ENCODE data around the gene PDHA2. TPM values are rescaled to one million over a fixed set of nuclear protein-coding genes. Genes with fewer than 3 reads are reported as not detected.
"Not testable (repeated sequence)": the region's sequence is repeated elsewhere in the genome, so short reads cannot be mapped to it uniquely, and the experiment has no call there.

The PDHA2 gene
- total RNA-seq, 3 donors from 2014 or later = not detected

DNA sequence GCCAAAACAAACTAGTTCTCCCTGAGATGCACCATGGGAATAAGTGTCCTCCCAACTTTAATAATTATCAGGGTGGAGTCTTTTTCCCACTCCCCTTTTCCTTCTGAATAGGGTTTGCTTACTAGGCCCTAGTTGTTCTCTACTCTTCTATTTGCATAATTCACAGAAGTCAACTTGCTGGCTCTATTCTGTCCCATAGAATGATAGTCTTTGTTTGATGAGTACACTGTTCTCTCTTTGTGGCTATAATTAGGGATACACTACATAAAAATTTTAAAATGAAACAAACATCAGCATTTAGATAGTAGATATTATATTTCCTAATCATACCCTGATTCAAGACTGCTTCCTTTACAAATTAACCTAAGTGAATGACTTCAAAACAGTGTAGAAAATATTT is 10.3 kb downstream of the PDHA2 start:
- no peak overlapping the region for H3K4me3 ChIP-seq
- no peak for DNase-seq
- H3K9me3 ChIP-seq = no peaks in the 10 kb centered on the region
- no peaks in the 10 kb centered on the region for H3K36me3 ChIP-seq (ENCODE audit: low read depth)
- H3K4me1 ChIP-seq (ENCODE audit: low read depth) = no peaks in the 10 kb centered on the region
- ATAC-seq = no peak
- TF ChIP-seq, protein P1, sequence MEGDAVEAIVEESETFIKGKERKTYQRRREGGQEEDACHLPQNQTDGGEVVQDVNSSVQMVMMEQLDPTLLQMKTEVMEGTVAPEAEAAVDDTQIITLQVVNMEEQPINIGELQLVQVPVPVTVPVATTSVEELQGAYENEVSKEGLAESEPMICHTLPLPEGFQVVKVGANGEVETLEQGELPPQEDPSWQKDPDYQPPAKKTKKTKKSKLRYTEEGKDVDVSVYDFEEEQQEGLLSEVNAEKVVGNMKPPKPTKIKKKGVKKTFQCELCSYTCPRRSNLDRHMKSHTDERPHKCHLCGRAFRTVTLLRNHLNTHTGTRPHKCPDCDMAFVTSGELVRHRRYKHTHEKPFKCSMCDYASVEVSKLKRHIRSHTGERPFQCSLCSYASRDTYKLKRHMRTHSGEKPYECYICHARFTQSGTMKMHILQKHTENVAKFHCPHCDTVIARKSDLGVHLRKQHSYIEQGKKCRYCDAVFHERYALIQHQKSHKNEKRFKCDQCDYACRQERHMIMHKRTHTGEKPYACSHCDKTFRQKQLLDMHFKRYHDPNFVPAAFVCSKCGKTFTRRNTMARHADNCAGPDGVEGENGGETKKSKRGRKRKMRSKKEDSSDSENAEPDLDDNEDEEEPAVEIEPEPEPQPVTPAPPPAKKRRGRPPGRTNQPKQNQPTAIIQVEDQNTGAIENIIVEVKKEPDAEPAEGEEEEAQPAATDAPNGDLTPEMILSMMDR (IDR thresholded peaks at IDR 0.05) = no peak
- intact Hi-C loops (cut with DNase I, micrococcal nuclease) = no loop called here

DNA sequence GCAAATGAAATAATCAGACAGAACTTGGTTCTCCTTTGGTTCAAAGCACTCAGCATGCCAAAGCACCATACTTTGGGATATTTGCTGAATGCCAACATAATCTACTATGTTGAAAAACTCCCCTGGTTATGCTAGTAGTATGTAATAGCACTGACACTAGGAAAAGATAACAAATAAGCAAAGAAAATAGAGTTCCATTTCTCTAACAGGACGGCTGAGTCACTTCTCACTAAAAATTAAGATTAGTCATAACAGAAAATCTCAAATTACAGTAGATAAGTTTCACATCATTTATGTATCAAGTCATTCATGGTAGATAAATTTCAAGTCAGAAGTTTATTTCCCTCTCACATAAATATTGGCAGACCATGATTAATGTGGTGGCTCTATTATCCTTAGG is 17.9 kb downstream of the PDHA2 start:
- H3K4me3 ChIP-seq = no peak overlapping the region
- intact Hi-C loops (cut with DNase I, micrococcal nuclease) = no loop called here
- H3K9me3 ChIP-seq = no peaks in the 10 kb centered on the region
- TF ChIP-seq, protein P1 (IDR thresholded peaks at IDR 0.05) = no peak
- DNase-seq (no peak), ATAC-seq (no peak)
- H3K4me1 ChIP-seq (ENCODE audit: low read depth) = no peaks in the 10 kb centered on the region
- no peaks in the 10 kb centered on the region for H3K36me3 ChIP-seq (ENCODE audit: low read depth)

DNA sequence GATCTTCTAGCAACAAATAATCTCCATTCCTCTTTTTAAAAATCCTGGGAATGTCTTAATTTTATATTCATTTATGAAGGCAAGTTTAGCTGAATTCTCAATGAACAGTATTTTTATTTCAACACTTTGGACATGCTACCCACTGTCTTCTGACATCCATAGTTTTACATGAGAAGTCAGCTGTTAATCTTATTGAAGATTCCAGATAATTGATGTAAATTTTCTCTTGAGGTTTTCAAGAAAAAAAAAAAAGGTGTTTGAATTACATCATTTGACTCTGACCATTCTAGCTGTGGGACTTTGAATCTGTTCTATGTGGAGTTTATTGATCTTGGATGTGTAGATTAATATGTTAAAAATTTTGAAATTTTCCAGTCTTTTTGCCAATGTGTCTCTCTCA is 28.0 kb downstream of the PDHA2 start:
- H3K4me1 ChIP-seq (ENCODE audit: low read depth) = no peaks in the 10 kb centered on the region
- H3K9me3 ChIP-seq = peaks cover 33% of the 10 kb centered on the region
- TF ChIP-seq, protein P1 (IDR thresholded peaks at IDR 0.05) = no peak
- H3K4me3 ChIP-seq = no peak overlapping the region
- intact Hi-C loops (cut with DNase I, micrococcal nuclease) = no loop called here
- H3K36me3 ChIP-seq (ENCODE audit: low read depth) = no peaks in the 10 kb centered on the region
- ATAC-seq (no peak), DNase-seq (no peak)

DNA sequence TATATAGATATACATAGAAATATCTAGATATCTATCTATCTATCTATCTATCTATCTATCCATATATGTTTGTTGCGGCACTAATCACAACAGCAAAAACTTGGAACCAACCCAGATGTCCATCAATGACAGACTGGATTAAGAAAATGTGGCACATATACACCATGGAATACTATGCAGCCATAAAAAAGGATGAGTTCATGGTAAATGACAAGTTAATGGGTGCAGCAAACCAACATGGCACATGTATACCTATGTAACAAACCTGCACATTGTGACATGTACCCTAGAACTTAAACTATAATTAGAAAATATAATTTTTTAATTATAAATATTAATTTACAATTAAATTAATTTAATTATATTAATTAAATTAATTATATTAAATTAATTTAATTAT is 29.5 kb downstream of the PDHA2 start:
- ATAC-seq; intact Hi-C loops (cut with DNase I, micrococcal nuclease); H3K4me3 ChIP-seq; H3K4me1 ChIP-seq (ENCODE audit: low read depth); H3K36me3 ChIP-seq (ENCODE audit: low read depth); DNase-seq: not testable (repeated sequence)
- H3K9me3 ChIP-seq = peaks cover 33% of the 10 kb centered on the region

DNA sequence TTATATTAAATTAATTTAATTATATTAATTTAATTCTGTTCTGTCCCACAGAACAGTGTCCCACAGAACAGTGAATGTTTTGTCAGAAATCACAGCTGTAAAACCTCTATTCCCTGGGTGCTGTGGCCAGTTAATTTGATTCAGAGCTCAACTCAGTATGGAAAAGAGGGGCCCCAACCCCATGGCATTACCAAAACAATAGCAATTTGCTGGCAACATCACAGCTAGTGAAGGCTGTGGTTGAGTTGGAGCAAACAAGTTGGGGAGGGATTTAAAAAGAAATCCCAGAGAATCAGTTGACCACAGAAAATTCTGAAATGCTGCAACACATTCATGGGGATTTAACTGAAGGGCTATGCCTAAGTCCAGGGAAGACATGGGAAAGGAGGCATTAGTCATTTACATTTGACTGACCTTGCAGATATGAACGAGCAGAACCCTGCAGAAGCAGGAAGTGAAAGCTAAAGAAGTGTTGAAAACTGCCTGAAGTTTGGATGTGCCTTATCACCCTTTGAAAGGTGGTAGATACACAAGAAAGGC is 30.1 kb downstream of the PDHA2 start:
- Histone ChIP-seq H3K4me1 (ENCODE audit: low read depth) (no peaks in the 10 kb centered on the region), H3K9me3 (peaks cover 33% of the 10 kb centered on the region), H3K36me3 (ENCODE audit: low read depth) (no peaks in the 10 kb centered on the region), H3K4me3 (no peak overlapping the region)
- ATAC-seq (no peak), DNase-seq (no peak)
- intact Hi-C loops (cut with DNase I, micrococcal nuclease) = no loop called here
- TF ChIP-seq, protein P1 (IDR thresholded peaks at IDR 0.05) = no peak

DNA sequence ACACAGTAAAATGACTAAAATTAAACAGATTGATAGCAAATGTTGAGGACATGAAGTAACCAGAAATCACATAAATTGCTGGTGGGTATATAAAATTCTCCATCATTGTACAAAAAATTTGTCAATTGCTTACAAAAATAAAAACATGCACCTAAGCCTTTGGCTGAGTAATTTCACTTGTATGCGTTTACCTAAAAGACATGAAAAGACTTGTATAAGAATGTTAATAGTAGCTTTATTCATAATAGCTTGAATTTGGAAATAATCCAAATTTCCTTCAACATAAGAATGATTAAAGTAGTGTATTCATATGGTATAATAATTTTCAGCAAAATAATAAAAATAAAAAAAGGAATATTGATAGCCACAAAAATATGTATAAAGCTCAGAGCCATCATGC is 37.7 kb downstream of the PDHA2 start:
- Histone ChIP-seq H3K4me3 (no peak overlapping the region), H3K4me1 (ENCODE audit: low read depth) (no peaks in the 10 kb centered on the region), H3K36me3 (ENCODE audit: low read depth) (no peaks in the 10 kb centered on the region), H3K9me3 (no peaks in the 10 kb centered on the region)
- ATAC-seq (no peak), DNase-seq (no peak)
- TF ChIP-seq, protein P1 (IDR thresholded peaks at IDR 0.05) = no peak
- intact Hi-C loops (cut with DNase I, micrococcal nuclease) = no loop called here
